HG03442 (cell line): ENCODE data around the gene HOXD8.

Experiments used
- ATAC-seq: cut with Tn5 transposase; IDR thresholded peaks from one replicate; pipeline ENCODE4 v1.9.1; 2021; ENCODE audit warnings: mild to moderate bottlenecking, moderate library complexity; ENCODE audit not compliant: unreplicated experiment

HOXD8 gene

GRCh38 chr2:176145085-176145969, 15.8 kb downstream of the HOXD8 start:
- no peak for ATAC-seq

GRCh38 chr2:176146101-176146500, 16.6 kb downstream of the HOXD8 start:
- no peak for ATAC-seq

DNA sequence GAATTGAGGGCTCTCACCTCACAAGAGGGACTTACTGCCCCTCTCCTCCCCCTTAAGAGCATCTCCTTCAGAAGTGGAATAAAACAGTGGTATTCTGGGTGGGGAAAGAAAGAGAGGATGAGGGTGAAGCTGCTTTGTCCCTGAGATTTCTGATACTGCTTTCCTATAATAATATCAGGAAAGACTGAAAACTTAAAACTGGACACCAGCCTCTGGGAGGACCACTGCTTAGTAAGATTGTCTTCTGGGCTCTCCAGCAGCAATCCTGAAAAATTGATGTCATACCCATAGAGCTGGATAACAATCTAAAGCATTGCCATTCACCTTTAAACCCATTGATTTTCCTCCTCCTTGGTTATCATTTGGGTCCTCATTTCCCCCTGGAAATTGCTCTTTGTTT, 17.1 kb downstream of the HOXD8 start:
- no peak for ATAC-seq

GRCh38 chr2:176147210-176147799, 17.8 kb downstream of the HOXD8 start:
- no peak for ATAC-seq

- ATAC-seq: no peak
Measured at GRCh38 chr2:176147800-176148496, 18.4 kb downstream of the HOXD8 start.

- ATAC-seq: no peak
Measured at GRCh38 chr2:176148751-176149421, 19.4 kb downstream of the HOXD8 start.

DNA sequence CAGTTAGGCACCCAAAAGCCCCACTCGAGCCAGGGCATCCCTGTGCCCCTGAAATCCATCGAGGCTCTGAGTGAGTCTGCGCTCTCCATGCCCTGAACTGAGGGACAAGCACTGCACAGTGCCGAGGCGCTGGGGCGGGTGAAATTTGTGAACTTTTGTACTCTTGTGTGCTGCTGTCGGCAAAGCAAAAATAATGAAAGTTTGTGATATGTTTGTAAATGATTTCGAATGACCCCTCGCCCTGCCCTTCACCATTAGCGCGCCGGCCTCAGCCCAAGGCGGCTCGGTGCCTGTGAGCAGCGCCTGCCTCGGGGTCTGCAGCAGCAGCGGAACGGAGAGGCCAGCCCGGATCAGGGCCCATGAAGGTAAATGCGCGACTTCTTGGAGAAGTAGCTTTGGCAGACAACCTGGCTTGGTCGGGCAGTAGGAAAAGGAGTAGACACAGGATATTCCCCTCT, 20.0 kb downstream of the HOXD8 start:
- ATAC-seq: no peak

DNA sequence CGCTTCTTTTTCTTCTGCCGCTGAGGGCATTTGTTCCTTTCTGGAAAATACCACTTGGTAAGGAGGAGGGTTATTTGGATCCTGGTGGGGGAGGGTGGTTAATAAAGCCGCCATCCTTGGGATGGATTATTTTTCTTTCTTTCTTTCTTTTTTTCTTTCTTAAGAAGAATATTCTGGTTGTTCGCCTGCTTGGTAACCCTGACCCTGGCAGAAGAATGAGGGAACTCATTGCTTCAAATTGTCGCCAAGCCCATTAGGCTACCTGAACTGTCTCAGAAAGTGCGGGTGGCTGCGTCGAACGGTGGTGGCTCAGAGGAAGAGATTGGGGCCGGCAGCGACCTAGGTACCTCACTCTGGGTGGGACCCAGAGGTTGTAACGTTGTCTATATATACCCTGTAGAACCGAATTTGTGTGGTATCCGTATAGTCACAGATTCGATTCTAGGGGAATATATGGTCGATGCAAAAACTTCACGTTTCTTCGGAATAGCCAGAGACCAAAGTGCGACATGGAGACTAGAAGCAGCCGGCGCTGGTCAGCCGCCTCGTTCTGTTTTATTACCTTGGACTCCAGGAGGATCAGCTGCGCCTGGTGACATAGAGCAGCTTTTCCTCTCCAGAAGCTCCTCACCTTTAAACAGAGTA, 20.6 kb downstream of the HOXD8 start:
- no peak for ATAC-seq

DNA sequence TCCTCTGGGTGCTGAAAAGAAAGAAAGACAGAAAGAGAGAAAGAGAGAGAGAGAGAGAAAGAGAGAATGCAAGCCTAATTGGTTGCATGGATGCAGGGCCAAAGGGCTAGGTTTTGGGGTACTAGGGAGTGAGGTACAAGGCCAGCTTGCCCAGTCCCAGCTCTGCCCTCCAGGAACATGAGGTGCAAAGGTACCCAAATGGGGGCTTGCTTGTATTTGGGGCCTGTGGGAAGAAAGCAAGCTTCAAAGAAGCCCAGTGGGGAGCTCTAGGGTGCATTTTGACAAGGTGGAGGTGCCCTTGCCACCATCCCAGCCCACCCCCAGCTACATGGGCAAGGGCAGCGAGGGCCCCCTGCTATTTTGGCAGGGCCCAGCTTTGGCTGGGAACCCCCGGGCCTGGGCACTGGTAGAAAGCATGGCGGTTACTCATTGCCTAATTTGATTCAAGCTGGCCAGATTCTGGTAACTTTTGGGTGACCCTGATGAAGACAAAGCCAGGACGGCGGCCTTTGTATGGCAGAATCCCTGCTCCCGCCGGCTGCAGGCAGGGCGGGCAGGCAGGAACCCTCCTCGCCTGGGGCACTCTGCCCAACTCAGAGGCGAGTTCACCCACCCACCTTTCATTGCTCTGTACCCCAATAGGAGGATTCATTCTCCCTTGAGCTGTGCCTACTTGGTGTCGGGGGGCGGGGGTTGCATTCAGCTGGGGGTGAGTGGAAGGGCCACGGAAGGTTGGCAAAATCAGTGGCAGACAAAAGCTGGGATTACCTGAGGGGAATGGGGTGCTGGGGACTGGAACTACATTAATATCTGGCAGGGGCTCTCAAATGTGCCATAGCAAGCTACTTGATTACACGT, 21.3 kb downstream of the HOXD8 start:
- ATAC-seq: no peak

DNA sequence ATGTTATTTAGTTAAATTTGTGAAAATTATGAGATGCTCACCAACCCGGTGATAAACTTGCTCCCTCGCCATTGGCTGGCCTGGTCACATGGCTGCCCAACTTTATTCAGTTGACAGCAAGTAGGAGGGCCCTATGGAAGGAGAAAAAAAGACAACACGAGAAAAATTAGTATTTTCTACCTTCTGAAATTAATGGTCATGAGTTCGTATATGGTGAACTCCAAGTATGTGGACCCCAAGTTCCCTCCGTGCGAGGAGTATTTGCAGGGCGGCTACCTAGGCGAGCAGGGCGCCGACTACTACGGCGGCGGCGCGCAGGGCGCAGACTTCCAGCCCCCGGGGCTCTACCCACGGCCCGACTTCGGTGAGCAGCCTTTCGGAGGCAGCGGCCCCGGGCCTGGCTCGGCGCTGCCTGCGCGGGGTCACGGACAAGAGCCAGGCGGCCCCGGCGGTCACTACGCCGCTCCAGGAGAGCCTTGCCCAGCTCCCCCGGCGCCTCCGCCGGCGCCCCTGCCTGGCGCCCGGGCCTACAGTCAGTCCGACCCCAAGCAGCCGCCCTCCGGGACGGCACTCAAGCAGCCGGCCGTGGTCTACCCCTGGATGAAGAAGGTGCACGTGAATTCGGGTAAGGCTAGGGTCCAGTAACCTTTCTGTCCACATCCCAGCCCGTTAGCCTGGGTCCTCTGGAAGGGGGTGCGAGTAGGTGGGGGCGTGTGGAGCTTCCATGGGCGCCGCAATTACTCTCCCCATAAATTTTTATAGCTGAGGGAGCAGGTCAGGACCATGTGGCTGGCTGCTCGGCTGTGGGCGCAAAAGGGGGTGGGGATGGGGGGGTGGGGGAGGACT, 22.2 kb downstream of the HOXD8 start, which contains the start of gene HOXD4:
Gene HOXD4 (plus strand): TSS at position 109 of the 846 bp plus-strand sequence. CDS start 84 bp downstream, at position 193.
- no peak for ATAC-seq

GRCh38 chr2:176152350-176153181, 23.1 kb downstream of the HOXD8 start:
- no peak for ATAC-seq

DNA sequence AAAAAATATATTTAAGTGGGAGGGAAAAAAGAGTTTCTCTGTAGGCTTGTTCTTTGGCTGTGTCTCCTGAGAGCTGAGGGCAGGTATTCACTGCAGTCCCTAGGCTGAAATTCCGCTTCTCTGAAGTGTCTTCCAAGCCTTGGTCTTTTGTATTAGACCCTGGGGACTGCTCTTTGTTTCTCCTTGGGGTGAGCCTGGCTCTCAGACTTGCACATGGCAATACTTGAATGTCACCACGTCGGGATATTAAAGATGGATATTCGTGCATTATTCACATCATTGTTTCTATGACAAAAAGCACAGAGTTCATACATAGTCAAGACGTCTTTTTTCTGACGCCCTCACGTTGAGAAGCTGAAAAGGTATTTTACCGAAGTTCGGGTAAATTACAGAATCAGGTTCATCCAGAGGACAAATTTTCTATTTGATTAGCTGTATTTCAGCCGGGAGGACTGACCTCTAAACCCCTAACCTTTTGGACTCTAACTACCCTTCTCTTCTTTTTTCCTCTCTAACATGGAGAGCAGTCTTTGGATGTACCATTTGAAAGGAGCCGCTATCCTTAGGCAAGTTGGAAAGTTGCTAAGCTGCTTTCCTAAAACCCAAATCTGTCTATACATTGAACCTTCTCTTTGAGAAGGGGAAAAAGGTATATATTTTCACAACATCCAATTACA, 25.2 kb downstream of the HOXD8 start:
- no peak for ATAC-seq

GRCh38 chr2:176155356-176156044, 26.0 kb downstream of the HOXD8 start:
- no peak for ATAC-seq

- ATAC-seq: no peak
Measured at GRCh38 chr2:176156301-176156806, 26.8 kb downstream of the HOXD8 start.

- no peak for ATAC-seq
Measured at GRCh38 chr2:176156807-176157498, 27.4 kb downstream of the HOXD8 start, which contains the start of gene HOXD3. Gene HOXD3 (plus strand): TSS chr2:176157307. CDS start chr2:176169115, 11,808 bp downstream.
